Endothelial cell of umbilical vein (primary cell): Measurements from ENCODE around the gene SLC25A3.

Experiments
- EZH2 ChIP-seq: IDR thresholded peaks from 2 replicates; pipeline ENCODE4 v1.6.1; 2012; ENCODE audit warnings: borderline replicate concordance, low read depth, mild to moderate bottlenecking, moderate library complexity, low read length, inconsistent platforms; ENCODE audit not compliant: severe bottlenecking
- FOS ChIP-seq: IDR thresholded peaks from 2 replicates; pipeline ENCODE4 v1.6.1; 2011; ENCODE audit warnings: mild to moderate bottlenecking, low read length, moderate library complexity, borderline replicate concordance; ENCODE audit not compliant: insufficient read depth
- GATA2 ChIP-seq: IDR thresholded peaks from 2 replicates; pipeline ENCODE4 v1.7.0; 2011; ENCODE audit warnings: low read depth, mild to moderate bottlenecking, moderate library complexity, mixed read lengths, low read length; ENCODE audit not compliant: insufficient read length, insufficient read depth
- JUN ChIP-seq: IDR thresholded peaks from 2 replicates; pipeline ENCODE4 v1.6.1; 2011; ENCODE audit warnings: borderline replicate concordance, low read depth; ENCODE audit not compliant: insufficient read length, insufficient read depth
- MAX ChIP-seq: IDR thresholded peaks from 2 replicates; pipeline ENCODE4 v1.6.1; 2011; ENCODE audit not compliant: insufficient read depth, insufficient read length
- MYC ChIP-seq: IDR thresholded peaks from one replicate; pipeline ENCODE4 v1.6.1; 2011; ENCODE audit warnings: mild to moderate bottlenecking, low read depth, low read length
- POLR2A ChIP-seq: IDR thresholded peaks from 2 replicates; pipeline ENCODE4 v1.6.1; 2012; ENCODE audit warnings: low read depth, mild to moderate bottlenecking, control low read depth, low read length
- POLR2AphosphoS5 ChIP-seq: IDR thresholded peaks from 2 replicates; pipeline ENCODE4 v1.6.1; 2012; ENCODE audit warnings: low read depth, mild to moderate bottlenecking, control low read depth, low read length, moderate library complexity; ENCODE audit not compliant: insufficient read depth
- TF ChIP-seq, protein P1 (sequence below), 2 donors: IDR thresholded peaks; 1 replicate in 1 of 2; 2 replicates in 1 of 2; pipeline ENCODE4 v1.5.1; 2011; ENCODE audit warnings: low read length in 2 of 2, mild to moderate bottlenecking in 2 of 2, moderate library complexity in 2 of 2, control low read depth in 1 of 2, inconsistent platforms in 1 of 2, low read depth in 1 of 2; ENCODE audit not compliant: insufficient read depth in 1 of 2; ENCODE audit errors: extremely low read depth in 1 of 2

DNA sequence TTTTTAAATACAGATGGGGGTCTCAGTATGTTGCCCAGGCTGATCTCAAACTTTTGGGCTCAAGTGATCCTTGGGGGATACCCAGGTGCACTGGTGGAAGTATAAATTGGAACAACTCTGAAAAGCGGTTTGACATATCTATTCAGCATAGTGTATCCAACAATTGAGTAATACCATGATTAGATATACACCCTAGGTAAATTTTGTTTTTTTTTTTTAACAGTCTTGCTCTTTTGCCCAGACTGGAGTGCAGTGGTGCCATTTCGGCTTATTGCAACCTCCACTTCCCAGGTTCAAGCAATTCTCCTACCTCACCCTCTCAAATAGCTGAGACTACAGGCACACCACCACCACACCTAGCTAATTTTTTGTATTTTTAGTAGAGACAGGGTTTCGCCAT is 31.6 kb upstream of the SLC25A3 start:
- TF ChIP-seq POLR2AphosphoS5, result no peak
- TF ChIP-seq, protein P1, sequence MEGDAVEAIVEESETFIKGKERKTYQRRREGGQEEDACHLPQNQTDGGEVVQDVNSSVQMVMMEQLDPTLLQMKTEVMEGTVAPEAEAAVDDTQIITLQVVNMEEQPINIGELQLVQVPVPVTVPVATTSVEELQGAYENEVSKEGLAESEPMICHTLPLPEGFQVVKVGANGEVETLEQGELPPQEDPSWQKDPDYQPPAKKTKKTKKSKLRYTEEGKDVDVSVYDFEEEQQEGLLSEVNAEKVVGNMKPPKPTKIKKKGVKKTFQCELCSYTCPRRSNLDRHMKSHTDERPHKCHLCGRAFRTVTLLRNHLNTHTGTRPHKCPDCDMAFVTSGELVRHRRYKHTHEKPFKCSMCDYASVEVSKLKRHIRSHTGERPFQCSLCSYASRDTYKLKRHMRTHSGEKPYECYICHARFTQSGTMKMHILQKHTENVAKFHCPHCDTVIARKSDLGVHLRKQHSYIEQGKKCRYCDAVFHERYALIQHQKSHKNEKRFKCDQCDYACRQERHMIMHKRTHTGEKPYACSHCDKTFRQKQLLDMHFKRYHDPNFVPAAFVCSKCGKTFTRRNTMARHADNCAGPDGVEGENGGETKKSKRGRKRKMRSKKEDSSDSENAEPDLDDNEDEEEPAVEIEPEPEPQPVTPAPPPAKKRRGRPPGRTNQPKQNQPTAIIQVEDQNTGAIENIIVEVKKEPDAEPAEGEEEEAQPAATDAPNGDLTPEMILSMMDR (IDR thresholded peaks at IDR 0.05; ENCODE audit: extremely low read depth in 1 of 2, insufficient read depth in 1 of 2, low read depth in 1 of 2, low read length in 2 of 2), result no peak
- TF ChIP-seq POLR2A, result no peak
- no peak for TF ChIP-seq JUN
- TF ChIP-seq EZH2, result no peak
- TF ChIP-seq GATA2, result no peak
- no peak for TF ChIP-seq MAX
- no peak for TF ChIP-seq FOS
- no peak for TF ChIP-seq MYC
